Vagina (tissue), 2 donors: ENCODE data around the gene SLC25A23. TPM values are rescaled to one million over a fixed set of nuclear protein-coding genes. Genes with fewer than 3 reads are reported as not detected.

Source experiments
- DNase-seq, 2 donors: peaks; one replicate each; pipeline ENCODE4 v3.0.0-alpha.2; 2017; ENCODE audit errors: extremely low spot score in 2 of 2
- H3K27ac ChIP-seq: fragments of 200-600 bp; sonication (generic); one replicate; pipeline ENCODE4 v1.5.1; 2019
- H3K27me3 ChIP-seq: fragments of 200-600 bp; sonication (generic); one replicate; pipeline ENCODE4 v1.5.1; 2019
- H3K36me3 ChIP-seq, 2 donors: fragments of 200-600 bp; sonication (generic); one replicate each; pipeline ENCODE4 v1.5.1; 2017 to 2019
- H3K4me1 ChIP-seq: fragments of 200-600 bp; sonication (generic); one replicate; pipeline ENCODE4 v1.5.1; 2019
- H3K4me3 ChIP-seq, 2 donors: fragments of 200-600 bp; sonication (generic); 1 replicate in 1 of 2; 2 replicates in 1 of 2; pipeline ENCODE4 v1.5.1; 2016 to 2019
- H3K9me3 ChIP-seq: fragments of 200-600 bp; sonication (generic); one replicate; pipeline ENCODE4 v1.5.1; 2019
- POLR2A ChIP-seq, 2 donors: fragments of 450-650 bp; IDR thresholded peaks; one replicate each; pipeline ENCODE4 v1.6.1; 2017; ENCODE audit warnings: antibody characterized with exemption in 2 of 2, mild to moderate bottlenecking in 2 of 2, moderate library complexity in 2 of 2
- POLR2AphosphoS5 ChIP-seq, 2 donors: sonication (generic); formaldehyde crosslinking; IDR thresholded peaks; one replicate each; pipeline ENCODE4 v1.9.0; 2017; ENCODE audit warnings: antibody characterized with exemption in 2 of 2, mild to moderate bottlenecking in 2 of 2, low read depth in 1 of 2; ENCODE audit not compliant: insufficient read depth in 1 of 2
- intact Hi-C: fragments of 100-400 bp; cut with DNase I; formaldehyde crosslinking; loops from one replicate; pipeline ENCODE4 v1.15.1; 2023
- total RNA-seq: library from RNA; depleted of rRNA; stranded (reverse); fragments of >200 nt; gene quantifications from one replicate; pipeline ENCODE4 v1.2.3, GENCODE V29; 2016
- TF ChIP-seq, protein P1 (sequence below), 3 experiments: fragments of 450-650 bp in 2 of 3; fragments of 200-600 bp in 1 of 3; sonication (generic) in 1 of 3; IDR thresholded peaks; one replicate each; pipeline ENCODE4 v1.5.1; 2017 to 2019; ENCODE audit warnings: antibody characterized with exemption in 3 of 3, mild to moderate bottlenecking in 2 of 3, moderate library complexity in 2 of 3

SLC25A23 gene
- total RNA-seq, 1 donor from 2014 or later: 27.5 TPM

GRCh38 chr19:6412447-6413091 lies 47.0 kb downstream of the SLC25A23 start:
- Histone ChIP-seq H3K4me3 (no peak overlapping the region), H3K36me3 (peaks cover 0 to 37% of the 10 kb centered on the region in 2 donors), H3K9me3 (no peaks in the 10 kb centered on the region), H3K4me1 (peaks cover 12% of the 10 kb centered on the region), H3K27me3 (no peaks in the 10 kb centered on the region), H3K27ac (peak overlapping the region; percentile 57)
- intact Hi-C loops: no loop called here
- no peak for DNase-seq
- TF ChIP-seq, protein P1, sequence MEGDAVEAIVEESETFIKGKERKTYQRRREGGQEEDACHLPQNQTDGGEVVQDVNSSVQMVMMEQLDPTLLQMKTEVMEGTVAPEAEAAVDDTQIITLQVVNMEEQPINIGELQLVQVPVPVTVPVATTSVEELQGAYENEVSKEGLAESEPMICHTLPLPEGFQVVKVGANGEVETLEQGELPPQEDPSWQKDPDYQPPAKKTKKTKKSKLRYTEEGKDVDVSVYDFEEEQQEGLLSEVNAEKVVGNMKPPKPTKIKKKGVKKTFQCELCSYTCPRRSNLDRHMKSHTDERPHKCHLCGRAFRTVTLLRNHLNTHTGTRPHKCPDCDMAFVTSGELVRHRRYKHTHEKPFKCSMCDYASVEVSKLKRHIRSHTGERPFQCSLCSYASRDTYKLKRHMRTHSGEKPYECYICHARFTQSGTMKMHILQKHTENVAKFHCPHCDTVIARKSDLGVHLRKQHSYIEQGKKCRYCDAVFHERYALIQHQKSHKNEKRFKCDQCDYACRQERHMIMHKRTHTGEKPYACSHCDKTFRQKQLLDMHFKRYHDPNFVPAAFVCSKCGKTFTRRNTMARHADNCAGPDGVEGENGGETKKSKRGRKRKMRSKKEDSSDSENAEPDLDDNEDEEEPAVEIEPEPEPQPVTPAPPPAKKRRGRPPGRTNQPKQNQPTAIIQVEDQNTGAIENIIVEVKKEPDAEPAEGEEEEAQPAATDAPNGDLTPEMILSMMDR (IDR thresholded peaks at IDR 0.05): no peak
- TF ChIP-seq POLR2A (IDR thresholded peaks at IDR 0.05) (no peak), POLR2AphosphoS5 (IDR thresholded peaks at IDR 0.05; ENCODE audit: insufficient read depth in 1 of 2, low read depth in 1 of 2) (no peak)

GRCh38 chr19:6412061-6412446 lies 47.5 kb downstream of the SLC25A23 start:
- Histone ChIP-seq H3K9me3 (no peaks in the 10 kb centered on the region), H3K4me3 (no peak overlapping the region), H3K36me3 (peaks cover 0 to 32% of the 10 kb centered on the region in 2 donors), H3K27ac (no peak overlapping the region), H3K4me1 (peaks cover 12% of the 10 kb centered on the region), H3K27me3 (no peaks in the 10 kb centered on the region)
- intact Hi-C loops: no loop called here
- no peak for DNase-seq
- TF ChIP-seq POLR2A (IDR thresholded peaks at IDR 0.05) (no peak), POLR2AphosphoS5 (IDR thresholded peaks at IDR 0.05; ENCODE audit: insufficient read depth in 1 of 2, low read depth in 1 of 2) (no peak)
- TF ChIP-seq, protein P1 (IDR thresholded peaks at IDR 0.05): no peak

GRCh38 chr19:6409346-6409745 lies 50.2 kb downstream of the SLC25A23 start:
- Histone ChIP-seq H3K4me1 (peaks cover 12% of the 10 kb centered on the region), H3K36me3 (peaks cover 0 to 5% of the 10 kb centered on the region in 2 donors), H3K27me3 (no peaks in the 10 kb centered on the region), H3K4me3 (no peak overlapping the region), H3K9me3 (no peaks in the 10 kb centered on the region), H3K27ac (no peak overlapping the region)
- TF ChIP-seq POLR2A (IDR thresholded peaks at IDR 0.05): no peak
- TF ChIP-seq POLR2AphosphoS5 (IDR thresholded peaks at IDR 0.05; ENCODE audit: insufficient read depth in 1 of 2, low read depth in 1 of 2): no peak
- TF ChIP-seq, protein P1 (IDR thresholded peaks at IDR 0.05): no peak
- intact Hi-C loops: no loop called here
- no peak for DNase-seq

GRCh38 chr19:6406401-6406800 lies 53.2 kb downstream of the SLC25A23 start:
- DNase-seq: no peak
- no peak for TF ChIP-seq POLR2A (IDR thresholded peaks at IDR 0.05)
- TF ChIP-seq POLR2AphosphoS5 (IDR thresholded peaks at IDR 0.05; ENCODE audit: insufficient read depth in 1 of 2, low read depth in 1 of 2): no peak
- TF ChIP-seq, protein P1 (IDR thresholded peaks at IDR 0.05): no peak
- intact Hi-C loops: no loop called here
- H3K9me3 ChIP-seq: no peaks in the 10 kb centered on the region
- no peaks in the 10 kb centered on the region for H3K27me3 ChIP-seq
- H3K4me1 ChIP-seq: no peaks in the 10 kb centered on the region
- no peak overlapping the region for H3K4me3 ChIP-seq
- no peaks in the 10 kb centered on the region for H3K36me3 ChIP-seq
- H3K27ac ChIP-seq: no peak overlapping the region

DNA sequence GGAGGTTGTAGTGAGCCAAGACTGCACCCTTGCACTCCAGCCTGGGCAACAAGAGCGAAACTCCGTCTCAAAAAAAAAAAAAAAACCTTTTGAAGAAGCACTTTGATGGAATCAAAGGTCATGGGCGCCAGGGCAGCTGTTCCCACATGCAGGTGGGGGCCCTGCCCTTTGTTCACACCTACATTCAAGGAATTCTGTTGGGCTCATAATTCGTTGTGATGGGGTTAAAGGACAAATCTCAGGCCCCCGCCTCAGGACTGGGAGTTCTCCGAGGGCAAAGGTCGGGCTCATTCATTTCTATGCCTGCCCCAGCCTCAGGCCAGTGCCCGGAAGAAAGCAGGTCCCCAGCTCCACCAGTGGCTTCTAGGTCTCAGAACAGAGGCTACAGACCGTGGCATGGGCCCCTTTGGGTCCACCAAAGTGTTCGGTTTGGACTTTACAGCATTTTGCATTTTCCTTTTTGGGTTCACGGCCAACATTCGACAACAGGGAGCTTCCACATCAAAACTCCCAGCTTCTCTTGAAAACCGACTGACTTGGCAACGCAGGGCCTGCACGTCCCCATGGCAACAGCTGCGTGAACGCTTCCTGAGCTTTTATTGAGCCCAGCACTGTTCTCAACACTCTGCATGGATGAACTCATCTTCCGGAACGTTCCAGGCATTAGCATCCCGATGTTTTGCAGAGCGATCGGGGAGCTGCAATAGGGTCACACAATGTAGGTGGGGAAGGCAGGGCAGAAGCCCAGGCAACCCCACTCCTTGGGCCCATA lies 56.6 kb downstream of the SLC25A23 start:
- no peaks in the 10 kb centered on the region for H3K9me3 ChIP-seq
- TF ChIP-seq, protein P1 (IDR thresholded peaks at IDR 0.05): no peak
- TF ChIP-seq POLR2A (IDR thresholded peaks at IDR 0.05) (no peak), POLR2AphosphoS5 (IDR thresholded peaks at IDR 0.05; ENCODE audit: insufficient read depth in 1 of 2, low read depth in 1 of 2) (no peak)

More for the DNA sequence above, 56.6 kb downstream of the SLC25A23 start:
- H3K27me3 ChIP-seq: no peaks in the 10 kb centered on the region
- H3K27ac ChIP-seq: no peak overlapping the region
- H3K4me3 ChIP-seq: no peak overlapping the region
- H3K36me3 ChIP-seq: no peaks in the 10 kb centered on the region
- no peak for DNase-seq
- H3K4me1 ChIP-seq: no peaks in the 10 kb centered on the region
- intact Hi-C loops: no loop called here
